ENCODE data around the gene SYNGR1.

SYNGR1 gene

GRCh38 chr22:39431821-39432251, 82.0 kb downstream of the SYNGR1 start:
- no peak for DNase-seq

DNA sequence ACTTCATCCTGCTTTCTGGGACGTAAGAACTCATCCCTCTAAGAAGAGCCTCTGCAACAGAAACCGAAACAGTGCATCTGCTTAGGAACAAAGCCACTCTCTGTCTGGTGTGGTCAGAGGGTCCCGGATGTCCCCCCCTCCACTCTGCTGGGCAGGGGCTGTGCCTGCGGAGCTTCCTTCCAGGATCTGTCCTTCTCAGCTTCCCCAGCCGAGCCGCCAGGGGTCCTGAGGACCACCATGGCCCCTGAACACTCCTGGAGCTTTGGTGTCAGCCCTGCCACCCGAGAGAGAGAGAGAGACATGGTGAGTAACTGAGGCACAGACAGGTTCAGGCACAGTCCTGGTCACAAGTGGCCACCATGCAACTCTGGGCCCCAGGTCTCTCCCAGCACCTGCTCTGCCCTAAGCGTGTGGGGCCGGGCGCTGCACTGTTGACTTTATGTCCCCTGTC, 82.6 kb downstream of the SYNGR1 start:
- DNase-seq = no peak

DNA sequence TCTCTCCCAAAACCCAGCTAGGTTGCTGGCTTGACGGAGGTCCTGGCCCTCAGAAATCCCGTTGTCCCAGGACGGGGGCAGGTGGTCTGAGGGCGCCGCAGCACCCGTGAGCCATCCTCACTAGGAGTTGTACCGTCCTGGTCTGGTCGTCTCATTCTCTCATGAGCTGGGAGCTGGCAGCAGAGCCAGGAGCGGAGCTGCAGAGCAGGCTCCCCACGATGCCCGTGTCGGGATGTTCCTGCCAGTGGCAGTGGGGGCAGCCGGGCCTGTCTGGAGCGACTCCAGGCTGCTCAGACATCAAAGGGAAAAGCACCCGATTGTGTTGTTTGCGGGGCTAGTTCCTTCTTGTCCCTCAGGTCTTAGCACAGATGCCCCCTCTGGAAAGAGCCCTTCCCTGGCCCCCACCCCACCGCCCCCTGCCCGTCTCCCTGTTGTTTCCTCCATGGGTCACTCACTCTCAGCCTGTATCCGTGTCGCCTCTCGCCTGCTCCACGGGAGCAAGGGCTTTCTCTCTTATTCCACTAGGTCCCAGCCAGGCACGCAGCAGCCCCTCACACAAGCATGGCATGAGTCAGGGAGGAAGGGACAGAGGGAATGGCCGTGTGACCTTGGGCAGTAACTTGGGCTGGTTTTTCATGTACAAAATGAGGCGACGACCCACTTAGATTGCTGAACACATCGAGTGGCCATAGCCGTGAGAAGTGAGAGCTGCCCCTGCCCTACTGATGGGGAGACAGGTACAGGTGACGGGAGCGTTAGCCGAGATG, 83.9 kb downstream of the SYNGR1 start:
- no peak for DNase-seq

DNA sequence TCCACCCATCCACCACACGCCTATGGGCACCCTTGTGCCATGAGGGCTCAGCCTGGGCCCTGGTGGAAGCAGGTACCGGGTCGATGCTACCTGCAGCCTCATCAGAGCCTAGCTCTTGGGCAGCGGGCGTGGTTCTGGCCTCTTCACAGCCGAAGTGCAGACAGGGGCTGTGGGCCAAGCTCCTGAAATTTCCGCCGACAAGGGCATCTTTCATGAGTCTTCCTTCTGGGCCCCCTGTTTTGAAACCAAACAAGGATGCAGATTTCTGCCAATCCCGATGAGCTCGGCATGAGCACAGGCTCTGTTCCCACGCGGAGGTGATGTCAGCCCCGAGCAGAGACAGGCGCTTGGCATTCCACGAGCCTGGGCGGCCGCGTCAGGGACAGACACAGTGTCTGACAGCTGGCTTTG, 84.5 kb downstream of the SYNGR1 start:
- no peak for DNase-seq

GRCh38 chr22:39434721-39435120, 84.9 kb downstream of the SYNGR1 start:
- DNase-seq = no peak
